Jurkat, Clone E6-1 (cell line): ENCODE data around the gene ATP13A4.
"Not testable (repeated sequence)": the region's sequence is repeated elsewhere in the genome, so short reads cannot be mapped to it uniquely, and the experiment has no call there.

Experiments used
- DNase-seq: peaks from one replicate; pipeline ENCODE4 v3.0.0-alpha.2; 2011; ENCODE audit warnings: low read depth, low spot score
- H3K4me3 ChIP-seq: 2 replicates; pipeline ENCODE4 v1.5.1; 2011; ENCODE audit warnings: mild to moderate bottlenecking, low read length, control low read depth, moderate library complexity

The ATP13A4 gene

GRCh38 chr3:193560870-193561269 is 6.2 kb upstream of the ATP13A4 start:
- no peak overlapping the region for H3K4me3 ChIP-seq
- DNase-seq = no peak

GRCh38 chr3:193560091-193560490 is 5.4 kb upstream of the ATP13A4 start:
- H3K4me3 ChIP-seq = no peak overlapping the region
- no peak for DNase-seq

GRCh38 chr3:193559100-193559499 is 4.4 kb upstream of the ATP13A4 start:
- H3K4me3 ChIP-seq = no peak overlapping the region
- DNase-seq = no peak

GRCh38 chr3:193556841-193557240 is 2.1 kb upstream of the ATP13A4 start:
- no peak for DNase-seq
- H3K4me3 ChIP-seq = no peak overlapping the region

- H3K4me3 ChIP-seq = no peak overlapping the region
- no peak for DNase-seq
These were observed 1.1 kb downstream of the ATP13A4 start for GRCh38 chr3:193553586-193553985.

GRCh38 chr3:193552923-193553322 is 1.8 kb downstream of the ATP13A4 start:
- no peak for DNase-seq
- H3K4me3 ChIP-seq = no peak overlapping the region

GRCh38 chr3:193548406-193548805 is 6.3 kb downstream of the ATP13A4 start:
- DNase-seq = no peak

GRCh38 chr3:193546129-193546528 is 8.6 kb downstream of the ATP13A4 start:
- DNase-seq = no peak
- no peak overlapping the region for H3K4me3 ChIP-seq

More at GRCh38 chr3:193548406-193548805, 6.3 kb downstream of the ATP13A4 start:
- H3K4me3 ChIP-seq = no peak overlapping the region

GRCh38 chr3:193545304-193545703 is 9.4 kb downstream of the ATP13A4 start:
- H3K4me3 ChIP-seq = no peak overlapping the region
- no peak for DNase-seq

- no peak for DNase-seq
- H3K4me3 ChIP-seq = no peak overlapping the region
These were observed 10.4 kb downstream of the ATP13A4 start for GRCh38 chr3:193544289-193544688.

- H3K4me3 ChIP-seq = no peak overlapping the region
- DNase-seq = no peak
These were observed 24.2 kb downstream of the ATP13A4 start for GRCh38 chr3:193530231-193531165.

- H3K4me3 ChIP-seq, DNase-seq: not testable (repeated sequence)
These were observed 28.6 kb downstream of the ATP13A4 start for GRCh38 chr3:193526085-193526484.

- DNase-seq = no peak
- no peak overlapping the region for H3K4me3 ChIP-seq
These were observed 32.2 kb downstream of the ATP13A4 start for GRCh38 chr3:193522473-193522872.

GRCh38 chr3:193520738-193521137 is 34.0 kb downstream of the ATP13A4 start:
- DNase-seq = no peak
- no peak overlapping the region for H3K4me3 ChIP-seq

- no peak overlapping the region for H3K4me3 ChIP-seq
- DNase-seq = no peak
These were observed 38.7 kb downstream of the ATP13A4 start for GRCh38 chr3:193515966-193516365.

- H3K4me3 ChIP-seq = no peak overlapping the region
- no peak for DNase-seq
These were observed 44.5 kb downstream of the ATP13A4 start for GRCh38 chr3:193510154-193510553.

GRCh38 chr3:193509103-193509965 is 45.4 kb downstream of the ATP13A4 start:
- H3K4me3 ChIP-seq = no peak overlapping the region
- no peak for DNase-seq

- no peak overlapping the region for H3K4me3 ChIP-seq
These were observed 46.6 kb downstream of the ATP13A4 start for GRCh38 chr3:193508108-193508507.

GRCh38 chr3:193507566-193507965 is 47.1 kb downstream of the ATP13A4 start:
- DNase-seq = no peak
- H3K4me3 ChIP-seq = no peak overlapping the region

More at GRCh38 chr3:193508108-193508507, 46.6 kb downstream of the ATP13A4 start:
- DNase-seq = no peak

GRCh38 chr3:193506921-193507320 is 47.8 kb downstream of the ATP13A4 start:
- DNase-seq = no peak
- H3K4me3 ChIP-seq = no peak overlapping the region
